AG09309 (cell line): ENCODE data around the gene NR4A3.

Source experiments
- DNase-seq: peaks from one replicate; pipeline ENCODE4 v3.0.0-alpha.2; 2010; ENCODE audit warnings: low read depth
- H3K4me3 ChIP-seq: 2 replicates; pipeline ENCODE4 v1.5.1; 2011; ENCODE audit warnings: mild to moderate bottlenecking, low read depth, low read length, moderate library complexity; ENCODE audit not compliant: control insufficient read depth
- CTCF ChIP-seq: IDR thresholded peaks from 2 replicates; pipeline ENCODE4 v1.5.1; 2011; ENCODE audit warnings: mild to moderate bottlenecking, low read depth, low read length, inconsistent platforms; ENCODE audit not compliant: insufficient read depth, control insufficient read depth; ENCODE audit errors: missing control alignments

Gene NR4A3

DNA sequence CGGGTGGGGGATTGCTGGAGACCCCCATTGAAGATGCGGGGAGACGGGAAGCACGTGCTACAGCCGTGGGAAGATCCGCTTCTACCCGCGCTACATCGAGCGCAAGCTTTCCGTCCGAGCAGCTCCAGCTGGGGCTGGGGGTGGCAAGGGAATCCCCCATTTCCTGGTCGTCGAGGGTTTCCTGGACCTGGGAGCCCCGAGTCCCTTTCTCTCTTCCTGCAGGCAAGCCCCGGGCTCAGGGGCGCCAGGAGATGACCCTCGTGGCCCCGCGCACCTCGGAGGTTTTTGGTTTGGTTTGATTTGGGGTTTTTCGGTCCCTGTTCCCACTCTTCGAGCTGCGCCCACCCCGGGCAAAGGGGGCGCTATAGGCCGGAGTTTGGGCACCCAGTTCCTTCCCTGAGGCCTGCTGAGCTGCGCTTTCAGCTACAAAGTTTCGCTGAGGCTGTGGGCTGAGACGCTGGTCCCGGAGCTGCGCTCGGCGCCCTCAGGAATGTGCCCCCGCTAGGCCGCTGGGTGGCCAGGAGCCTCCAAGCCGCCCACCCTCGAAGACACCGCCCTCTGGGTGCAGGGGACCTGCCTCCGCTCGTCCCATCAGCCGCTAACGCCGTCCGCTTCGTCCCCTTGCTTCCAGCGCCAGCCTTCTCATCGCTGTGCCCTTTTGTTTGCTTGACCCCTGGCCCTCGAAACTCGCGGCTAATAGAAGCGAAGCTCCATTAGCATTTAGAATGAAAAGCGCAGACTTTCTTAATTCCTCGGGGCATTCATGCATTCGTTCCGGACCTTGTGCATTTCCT is 2.9 kb downstream of the NR4A3 start:
- no peak for DNase-seq
- peak overlapping the region; percentile 66 for H3K4me3 ChIP-seq
- peak; percentile 41 for TF ChIP-seq CTCF

GRCh38 chr9:99825172-99826046 is 3.7 kb downstream of the NR4A3 start:
- no peak overlapping the region for H3K4me3 ChIP-seq
- no peak for DNase-seq
- no peak for TF ChIP-seq CTCF

DNA sequence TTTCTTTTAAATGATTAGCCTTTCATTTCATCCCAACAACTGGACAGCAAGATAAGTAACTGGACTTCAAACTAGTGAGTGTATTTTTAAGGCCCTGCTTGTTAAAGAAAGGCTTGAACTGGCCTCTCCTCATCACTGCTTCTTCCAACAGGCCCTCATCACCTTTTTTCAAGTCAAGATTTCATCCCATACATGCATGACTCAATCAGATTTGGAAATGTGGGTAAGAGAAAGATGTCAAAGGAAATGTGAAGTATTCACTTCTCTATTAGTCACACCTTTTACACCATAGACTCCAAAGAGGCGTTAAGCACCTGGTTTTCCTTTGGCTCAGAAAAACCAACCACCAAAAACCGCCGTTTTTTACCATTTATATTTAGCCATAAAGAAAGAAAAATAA is 4.9 kb downstream of the NR4A3 start:
- TF ChIP-seq CTCF: no peak
- H3K4me3 ChIP-seq: no peak overlapping the region
- DNase-seq: no peak

GRCh38 chr9:99827244-99827643 is 5.6 kb downstream of the NR4A3 start:
- TF ChIP-seq CTCF: no peak
- no peak overlapping the region for H3K4me3 ChIP-seq
- no peak for DNase-seq

DNA sequence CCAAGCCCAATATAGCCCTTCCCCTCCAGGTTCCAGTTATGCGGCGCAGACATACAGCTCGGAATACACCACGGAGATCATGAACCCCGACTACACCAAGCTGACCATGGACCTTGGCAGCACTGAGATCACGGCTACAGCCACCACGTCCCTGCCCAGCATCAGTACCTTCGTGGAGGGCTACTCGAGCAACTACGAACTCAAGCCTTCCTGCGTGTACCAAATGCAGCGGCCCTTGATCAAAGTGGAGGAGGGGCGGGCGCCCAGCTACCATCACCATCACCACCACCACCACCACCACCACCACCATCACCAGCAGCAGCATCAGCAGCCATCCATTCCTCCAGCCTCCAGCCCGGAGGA is 6.3 kb downstream of the NR4A3 start:
- DNase-seq: no peak
- no peak for TF ChIP-seq CTCF
- H3K4me3 ChIP-seq: no peak overlapping the region

- no peak overlapping the region for H3K4me3 ChIP-seq
- no peak for TF ChIP-seq CTCF
- no peak for DNase-seq
Observed at GRCh38 chr9:99828417-99829176, 6.9 kb downstream of the NR4A3 start.
